Mammary epithelial cell (primary cell): ENCODE results near the gene MARCHF2.

Experiments used
- EZH2 ChIP-seq: IDR thresholded peaks from 2 replicates; pipeline ENCODE4 v1.6.1; 2012; ENCODE audit warnings: low read length, inconsistent platforms, borderline replicate concordance
- TF ChIP-seq, protein P1 (sequence below), 2 donors: IDR thresholded peaks in 1 of 2; conservative IDR thresholded peaks in 1 of 2; 2 replicates each; pipeline ENCODE4 v1.5.1; 2011 to 2012; ENCODE audit warnings: inconsistent platforms in 2 of 2, low read length in 2 of 2, mild to moderate bottlenecking in 2 of 2, control low read depth in 1 of 2, low read depth in 1 of 2; ENCODE audit not compliant: insufficient read depth in 1 of 2; ENCODE audit errors: extremely low read depth in 1 of 2

DNA sequence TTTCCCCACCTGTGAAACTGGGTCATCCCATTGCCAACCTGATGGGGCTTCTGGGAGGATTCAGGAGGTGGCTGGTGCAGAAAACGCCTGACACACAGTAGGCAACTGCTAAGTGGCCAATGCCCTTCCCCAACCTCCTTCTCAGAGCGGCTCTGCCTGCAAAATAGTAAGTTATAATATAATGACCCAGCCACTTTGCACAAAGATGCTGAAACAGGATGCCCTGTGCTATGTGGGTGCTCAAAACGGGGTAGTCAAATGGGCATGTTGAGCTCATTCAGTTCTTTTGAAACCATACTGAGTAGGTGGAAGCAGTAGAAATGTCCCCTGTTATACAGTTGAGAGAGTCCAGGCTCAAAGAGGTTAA is 507 bp downstream of the MARCHF2 start:
- TF ChIP-seq, protein P1, sequence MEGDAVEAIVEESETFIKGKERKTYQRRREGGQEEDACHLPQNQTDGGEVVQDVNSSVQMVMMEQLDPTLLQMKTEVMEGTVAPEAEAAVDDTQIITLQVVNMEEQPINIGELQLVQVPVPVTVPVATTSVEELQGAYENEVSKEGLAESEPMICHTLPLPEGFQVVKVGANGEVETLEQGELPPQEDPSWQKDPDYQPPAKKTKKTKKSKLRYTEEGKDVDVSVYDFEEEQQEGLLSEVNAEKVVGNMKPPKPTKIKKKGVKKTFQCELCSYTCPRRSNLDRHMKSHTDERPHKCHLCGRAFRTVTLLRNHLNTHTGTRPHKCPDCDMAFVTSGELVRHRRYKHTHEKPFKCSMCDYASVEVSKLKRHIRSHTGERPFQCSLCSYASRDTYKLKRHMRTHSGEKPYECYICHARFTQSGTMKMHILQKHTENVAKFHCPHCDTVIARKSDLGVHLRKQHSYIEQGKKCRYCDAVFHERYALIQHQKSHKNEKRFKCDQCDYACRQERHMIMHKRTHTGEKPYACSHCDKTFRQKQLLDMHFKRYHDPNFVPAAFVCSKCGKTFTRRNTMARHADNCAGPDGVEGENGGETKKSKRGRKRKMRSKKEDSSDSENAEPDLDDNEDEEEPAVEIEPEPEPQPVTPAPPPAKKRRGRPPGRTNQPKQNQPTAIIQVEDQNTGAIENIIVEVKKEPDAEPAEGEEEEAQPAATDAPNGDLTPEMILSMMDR (conservative IDR thresholded peaks at IDR 0.05 in 1 of 2, IDR thresholded peaks at IDR 0.05 in 1 of 2; ENCODE audit: extremely low read depth in 1 of 2, insufficient read depth in 1 of 2, low read depth in 1 of 2, low read length in 2 of 2): no peak
- no peak for TF ChIP-seq EZH2
